ENCODE results near the gene GDAP2.

GDAP2 gene

DNA sequence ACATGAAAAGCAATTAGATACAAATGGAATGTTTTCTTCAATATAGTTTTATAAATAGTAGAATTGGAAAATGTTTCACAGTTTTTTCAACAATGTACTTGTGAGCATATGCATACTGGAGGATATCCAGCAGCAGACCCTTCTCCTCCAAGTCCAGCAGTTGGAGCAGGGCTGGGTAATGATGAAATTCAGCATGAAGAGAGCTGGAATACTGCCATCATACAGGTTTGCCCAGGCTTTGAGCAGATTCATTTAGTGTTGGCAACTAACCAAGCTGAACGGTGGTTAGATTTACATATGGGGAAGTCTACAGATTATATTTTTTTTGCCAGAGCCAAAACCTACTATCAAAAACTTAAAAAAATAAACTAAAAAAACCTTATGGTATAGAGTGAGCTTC is 38.5 kb upstream of the GDAP2 start:
- Histone ChIP-seq H2AFZ (no peak overlapping the region), H3K9ac (no peak overlapping the region)
- TF ChIP-seq, protein P1, sequence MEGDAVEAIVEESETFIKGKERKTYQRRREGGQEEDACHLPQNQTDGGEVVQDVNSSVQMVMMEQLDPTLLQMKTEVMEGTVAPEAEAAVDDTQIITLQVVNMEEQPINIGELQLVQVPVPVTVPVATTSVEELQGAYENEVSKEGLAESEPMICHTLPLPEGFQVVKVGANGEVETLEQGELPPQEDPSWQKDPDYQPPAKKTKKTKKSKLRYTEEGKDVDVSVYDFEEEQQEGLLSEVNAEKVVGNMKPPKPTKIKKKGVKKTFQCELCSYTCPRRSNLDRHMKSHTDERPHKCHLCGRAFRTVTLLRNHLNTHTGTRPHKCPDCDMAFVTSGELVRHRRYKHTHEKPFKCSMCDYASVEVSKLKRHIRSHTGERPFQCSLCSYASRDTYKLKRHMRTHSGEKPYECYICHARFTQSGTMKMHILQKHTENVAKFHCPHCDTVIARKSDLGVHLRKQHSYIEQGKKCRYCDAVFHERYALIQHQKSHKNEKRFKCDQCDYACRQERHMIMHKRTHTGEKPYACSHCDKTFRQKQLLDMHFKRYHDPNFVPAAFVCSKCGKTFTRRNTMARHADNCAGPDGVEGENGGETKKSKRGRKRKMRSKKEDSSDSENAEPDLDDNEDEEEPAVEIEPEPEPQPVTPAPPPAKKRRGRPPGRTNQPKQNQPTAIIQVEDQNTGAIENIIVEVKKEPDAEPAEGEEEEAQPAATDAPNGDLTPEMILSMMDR (IDR thresholded peaks at IDR 0.05), result no peak

DNA sequence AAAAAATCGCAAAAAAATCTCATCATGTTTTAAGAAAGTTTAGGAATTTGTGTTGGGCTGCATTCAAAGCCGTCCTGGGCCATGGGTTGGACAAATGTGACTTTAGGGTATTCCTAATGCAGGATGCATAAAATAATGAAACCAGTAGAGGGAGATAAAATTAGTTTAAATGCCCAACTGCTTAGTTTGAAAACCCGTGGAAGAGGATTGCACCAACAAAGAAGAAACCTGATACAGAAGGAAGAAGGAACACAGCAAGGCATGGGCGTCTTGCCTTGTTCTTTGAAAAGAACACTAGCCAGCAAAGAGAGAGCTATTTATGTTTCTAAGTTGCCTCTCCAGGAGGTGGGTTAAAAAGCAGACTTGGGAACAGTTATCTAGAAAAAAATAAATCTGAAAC is 38.1 kb upstream of the GDAP2 start:
- Histone ChIP-seq H3K9ac (no peak overlapping the region), H3K27me3 (ENCODE audit: control insufficient read depth, insufficient read depth, low read length) (no peaks in the 10 kb centered on the region), H3K27ac (peak overlapping the region; percentile 24), H3K4me1 (peaks cover 5% of the 10 kb centered on the region), H3K4me2 (ENCODE audit: low read length) (no peak overlapping the region), H3K4me3 (ENCODE audit: low read depth, low read length) (no peak overlapping the region), H3K9me3 (ENCODE audit: control insufficient read depth, low read length) (no peaks in the 10 kb centered on the region), H3K79me2 (no peaks in the 10 kb centered on the region), H2AFZ (no peak overlapping the region), H3K36me3 (ENCODE audit: control insufficient read depth, insufficient read depth, low read length) (no peaks in the 10 kb centered on the region)
- TF ChIP-seq, protein P1 (IDR thresholded peaks at IDR 0.05), result no peak

More for the DNA sequence above, 38.5 kb upstream of the GDAP2 start:
- Histone ChIP-seq H3K27ac (peak overlapping the region; percentile 24), H3K79me2 (no peaks in the 10 kb centered on the region), H3K4me1 (peaks cover 5% of the 10 kb centered on the region), H3K27me3 (ENCODE audit: control insufficient read depth, insufficient read depth, low read length) (no peaks in the 10 kb centered on the region), H3K36me3 (ENCODE audit: control insufficient read depth, insufficient read depth, low read length) (no peaks in the 10 kb centered on the region), H3K4me3 (ENCODE audit: low read depth, low read length) (no peak overlapping the region), H3K4me2 (ENCODE audit: low read length) (no peak overlapping the region), H3K9me3 (ENCODE audit: control insufficient read depth, low read length) (no peaks in the 10 kb centered on the region)

DNA sequence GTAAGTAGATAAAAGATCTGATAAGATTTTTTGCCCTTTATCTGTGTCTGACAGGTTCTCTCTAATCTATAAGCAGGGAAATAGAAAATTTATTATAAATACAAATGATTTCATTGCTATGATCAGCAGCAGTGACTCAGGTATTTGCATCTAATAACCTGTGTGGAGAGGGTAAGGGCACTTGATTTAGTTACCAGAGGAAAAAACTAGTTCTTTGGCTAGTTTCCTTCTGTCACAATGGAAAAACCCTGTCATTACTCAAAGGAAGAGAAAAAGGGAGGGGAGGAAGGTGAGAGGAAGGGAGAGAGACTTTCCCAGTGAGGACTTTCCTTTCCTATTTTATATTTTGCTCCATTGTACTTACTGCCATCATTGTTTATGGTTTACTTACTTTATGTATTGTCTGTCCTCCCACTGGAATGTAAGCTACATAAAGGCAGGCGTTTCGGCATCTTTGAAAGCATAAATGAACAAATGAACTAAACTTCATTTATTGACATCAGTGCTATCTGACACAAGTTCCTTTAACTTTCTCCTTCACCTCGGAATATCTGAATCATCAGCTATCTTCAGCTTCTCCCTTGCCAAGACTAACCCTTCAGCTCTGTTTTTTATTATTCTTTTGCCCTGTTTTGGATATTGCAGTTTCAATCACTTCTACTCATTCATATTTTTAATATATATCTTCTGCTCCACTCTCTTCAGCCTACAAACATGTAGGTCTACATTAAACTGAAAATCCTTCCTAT is 35.0 kb upstream of the GDAP2 start:
- TF ChIP-seq, protein P1 (IDR thresholded peaks at IDR 0.05), result no peak
- Histone ChIP-seq H3K79me2 (no peaks in the 10 kb centered on the region), H3K4me2 (ENCODE audit: low read length) (no peak overlapping the region), H3K36me3 (ENCODE audit: control insufficient read depth, insufficient read depth, low read length) (no peaks in the 10 kb centered on the region), H3K27me3 (ENCODE audit: control insufficient read depth, insufficient read depth, low read length) (no peaks in the 10 kb centered on the region), H3K27ac (no peak overlapping the region), H3K9me3 (ENCODE audit: control insufficient read depth, low read length) (no peaks in the 10 kb centered on the region), H2AFZ (no peak overlapping the region), H3K4me1 (no peaks in the 10 kb centered on the region), H3K9ac (no peak overlapping the region), H3K4me3 (ENCODE audit: low read depth, low read length) (no peak overlapping the region)

DNA sequence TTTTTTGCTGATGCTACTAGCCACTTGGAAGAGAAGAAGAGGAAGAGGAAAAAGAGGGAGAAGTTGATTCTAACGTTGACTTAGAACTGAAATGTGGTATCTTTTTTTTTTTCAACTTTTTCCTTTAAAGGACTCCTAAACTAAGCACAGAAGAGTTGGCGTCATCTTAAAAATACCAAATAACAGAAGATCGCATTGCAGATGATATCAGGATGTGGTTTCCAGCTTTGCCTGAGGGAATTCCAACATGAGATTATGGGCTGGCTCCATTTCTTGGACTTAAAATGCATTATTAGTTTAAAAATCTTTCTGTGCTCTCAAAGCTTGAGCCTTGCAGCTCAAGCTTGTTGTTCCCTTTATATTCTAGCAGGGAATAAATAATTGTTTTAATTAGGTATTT is 29.9 kb upstream of the GDAP2 start:
- H3K36me3 ChIP-seq (ENCODE audit: control insufficient read depth, insufficient read depth, low read length), result no peaks in the 10 kb centered on the region
- no peaks in the 10 kb centered on the region for H3K27me3 ChIP-seq (ENCODE audit: control insufficient read depth, insufficient read depth, low read length)
- no peak overlapping the region for H3K9ac ChIP-seq
- H2AFZ ChIP-seq, result no peak overlapping the region
- H3K4me3 ChIP-seq (ENCODE audit: low read depth, low read length), result no peak overlapping the region
- TF ChIP-seq, protein P1 (IDR thresholded peaks at IDR 0.05), result no peak
- H3K27ac ChIP-seq, result no peak overlapping the region
- no peaks in the 10 kb centered on the region for H3K79me2 ChIP-seq
- H3K9me3 ChIP-seq (ENCODE audit: control insufficient read depth, low read length), result no peaks in the 10 kb centered on the region
- H3K4me2 ChIP-seq (ENCODE audit: low read length), result no peak overlapping the region
- H3K4me1 ChIP-seq, result no peaks in the 10 kb centered on the region

DNA sequence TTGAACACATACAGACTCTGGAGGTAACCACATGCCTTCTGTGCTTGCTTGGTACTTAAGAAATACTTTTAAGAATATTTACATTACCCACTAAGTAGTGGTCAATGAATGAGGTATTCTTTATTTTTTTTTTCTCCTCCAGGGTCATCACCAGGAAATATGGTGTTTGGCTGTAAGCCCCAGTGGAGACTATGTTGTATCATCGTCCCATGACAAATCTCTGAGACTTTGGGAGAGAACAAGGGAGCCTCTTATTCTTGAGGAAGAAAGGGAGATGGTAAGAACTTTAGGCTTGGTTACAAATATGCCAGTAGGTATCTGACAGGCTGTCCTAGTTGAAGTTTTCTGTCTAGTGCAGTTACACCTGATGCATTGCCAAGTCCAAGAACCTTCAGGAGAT is 23.0 kb upstream of the GDAP2 start:
- Histone ChIP-seq H3K27ac (no peak overlapping the region), H3K79me2 (no peaks in the 10 kb centered on the region), H3K4me2 (ENCODE audit: low read length) (no peak overlapping the region), H3K4me1 (peaks cover 3% of the 10 kb centered on the region), H2AFZ (no peak overlapping the region), H3K9ac (no peak overlapping the region), H3K9me3 (ENCODE audit: control insufficient read depth, low read length) (no peaks in the 10 kb centered on the region), H3K4me3 (ENCODE audit: low read depth, low read length) (no peak overlapping the region), H3K27me3 (ENCODE audit: control insufficient read depth, insufficient read depth, low read length) (no peaks in the 10 kb centered on the region), H3K36me3 (ENCODE audit: control insufficient read depth, insufficient read depth, low read length) (no peaks in the 10 kb centered on the region)
- TF ChIP-seq, protein P1 (IDR thresholded peaks at IDR 0.05), result no peak

Data from parathyroid adenoma (tissue), 2 donors.